Renal cortex interstitium (tissue), 11 donors: ENCODE measurements around the gene XIRP2. TPM values are rescaled to one million over a fixed set of nuclear protein-coding genes. Genes with fewer than 3 reads are reported as not detected.

Experiments used
- DNase-seq, 11 donors: peaks; one replicate each; pipeline ENCODE4 v3.0.0-alpha.2; 2013; ENCODE audit warnings: low read depth in 9 of 11, low spot score in 4 of 11; ENCODE audit errors: extremely low read depth in 1 of 11
- polyA plus RNA-seq, 3 donors: library from polyadenylated mRNA; unstranded; fragments of 120-200 nt; gene quantifications; one replicate each; pipeline ENCODE4 v1.2.1, GENCODE V29; 2013; ENCODE audit not compliant: insufficient read length in 3 of 3

The XIRP2 gene
- polyA plus RNA-seq, 3 donors, result 0.06 to 0.19 TPM; not detected in 1

GRCh38 chr2:167122389-167122788, 234.1 kb downstream of the XIRP2 start:
- DNase-seq, result no peak

- DNase-seq, result no peak
These were observed 237.9 kb downstream of the XIRP2 start for GRCh38 chr2:167126165-167126564.

- DNase-seq, result no peak
These were observed 238.9 kb downstream of the XIRP2 start for GRCh38 chr2:167127135-167127534.

DNA sequence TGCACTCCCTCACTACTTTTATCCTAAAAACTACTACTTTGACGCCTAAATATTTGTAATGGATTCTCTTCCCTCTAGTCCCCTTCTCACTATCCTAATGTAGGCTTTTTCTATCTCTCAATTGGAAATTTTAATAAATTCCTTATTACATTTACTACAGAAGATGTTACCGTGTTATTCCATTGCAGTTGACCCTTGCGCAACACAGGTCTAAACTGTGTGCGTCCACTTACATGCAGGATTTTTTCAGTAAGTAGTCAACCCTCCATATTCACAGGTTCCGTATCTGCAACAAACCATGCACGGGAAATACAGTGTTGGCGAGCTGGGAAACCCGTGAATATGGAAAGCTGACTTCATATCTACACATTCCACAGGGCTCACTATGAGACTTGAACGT, 239.8 kb downstream of the XIRP2 start:
- no peak for DNase-seq

- no peak for DNase-seq
These were observed 243.8 kb downstream of the XIRP2 start for GRCh38 chr2:167132066-167132465.

GRCh38 chr2:167132906-167133555, 244.8 kb downstream of the XIRP2 start:
- no peak for DNase-seq

- no peak for DNase-seq
These were observed 245.3 kb downstream of the XIRP2 start for GRCh38 chr2:167133614-167134013.

GRCh38 chr2:167134381-167135072, 246.2 kb downstream of the XIRP2 start:
- no peak for DNase-seq

GRCh38 chr2:167135706-167136105, 247.4 kb downstream of the XIRP2 start:
- DNase-seq, result peak in 1 of 11 donors; percentile 30

GRCh38 chr2:167136879-167137596, 248.8 kb downstream of the XIRP2 start:
- no peak for DNase-seq

GRCh38 chr2:167140330-167140729, 252.1 kb downstream of the XIRP2 start:
- DNase-seq, result no peak

GRCh38 chr2:167140767-167141166, 252.5 kb downstream of the XIRP2 start:
- DNase-seq, result peak; percentile 35 to 84 (median 52)

DNA sequence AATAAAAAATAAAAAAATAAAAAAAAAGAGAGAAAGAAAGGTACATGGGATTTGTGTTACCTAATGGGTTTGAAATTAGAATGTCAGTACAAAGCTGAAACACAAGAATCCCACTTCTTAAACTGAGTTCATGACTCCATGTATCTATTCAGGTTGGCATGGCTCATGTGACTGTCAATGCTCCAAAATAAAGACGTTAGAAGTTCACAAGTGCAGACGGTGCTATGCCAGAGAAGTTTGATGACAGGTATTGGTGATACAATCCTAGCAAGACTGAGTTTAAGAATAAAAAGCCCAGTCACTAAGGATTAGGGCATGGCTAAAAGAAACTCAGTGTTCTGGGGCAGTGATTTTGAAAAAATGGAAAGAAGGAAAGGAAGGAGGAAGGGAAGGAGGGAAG, 254.3 kb downstream of the XIRP2 start:
- no peak for DNase-seq

- DNase-seq, result no peak
These were observed 256.1 kb downstream of the XIRP2 start for GRCh38 chr2:167144179-167144898.

GRCh38 chr2:167147271-167147941, 259.1 kb downstream of the XIRP2 start:
- no peak for DNase-seq

DNA sequence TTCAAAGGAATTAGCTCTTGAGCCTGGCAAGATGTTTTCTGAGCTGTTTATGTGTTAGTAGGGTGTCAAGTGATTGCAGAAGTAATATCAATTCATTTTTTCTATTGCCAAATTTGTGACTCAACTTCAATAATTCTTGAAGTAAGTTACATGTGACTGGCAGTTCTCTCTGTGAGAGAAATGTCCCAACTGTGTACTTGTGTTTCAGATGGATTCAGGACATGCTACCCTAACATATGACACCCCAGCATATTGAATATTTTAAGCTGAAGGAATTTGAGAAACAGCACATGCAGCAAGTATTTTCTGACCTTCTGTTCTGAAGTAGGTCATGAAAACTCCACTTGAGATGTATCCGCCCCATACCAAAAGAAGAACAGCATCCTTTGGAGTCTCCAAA, 263.6 kb downstream of the XIRP2 start:
- no peak for DNase-seq

DNA sequence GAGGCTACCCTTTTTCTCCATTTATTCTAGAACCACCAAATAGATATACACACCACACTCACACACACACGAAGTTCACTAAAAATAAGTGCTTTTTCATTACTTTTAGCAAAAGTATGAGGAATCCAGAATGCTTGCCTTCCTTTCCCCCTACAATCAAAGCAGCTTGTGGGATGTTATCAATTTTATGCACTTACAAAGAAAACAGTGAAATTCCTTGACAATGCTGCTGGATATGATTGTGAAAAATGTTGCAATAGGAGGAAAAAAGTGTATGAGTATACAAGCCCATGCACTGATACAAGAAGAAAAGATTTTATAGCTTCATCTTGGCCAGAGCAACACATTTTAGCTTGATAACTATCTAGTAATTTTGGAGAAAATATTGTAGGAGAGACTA, 269.2 kb downstream of the XIRP2 start:
- no peak for DNase-seq

- no peak for DNase-seq
These were observed 288.9 kb downstream of the XIRP2 start for GRCh38 chr2:167177196-167177595.

- DNase-seq, result no peak
These were observed 292.9 kb downstream of the XIRP2 start for GRCh38 chr2:167181134-167181533.
